ENCODE measurements around the gene EXOC3. TPM values are rescaled to one million over a fixed set of nuclear protein-coding genes. Genes with fewer than 3 reads are reported as not detected.

The EXOC3 gene
- polyA plus RNA-seq, 1 donor from 2014 or later: 27.7 TPM

DNA sequence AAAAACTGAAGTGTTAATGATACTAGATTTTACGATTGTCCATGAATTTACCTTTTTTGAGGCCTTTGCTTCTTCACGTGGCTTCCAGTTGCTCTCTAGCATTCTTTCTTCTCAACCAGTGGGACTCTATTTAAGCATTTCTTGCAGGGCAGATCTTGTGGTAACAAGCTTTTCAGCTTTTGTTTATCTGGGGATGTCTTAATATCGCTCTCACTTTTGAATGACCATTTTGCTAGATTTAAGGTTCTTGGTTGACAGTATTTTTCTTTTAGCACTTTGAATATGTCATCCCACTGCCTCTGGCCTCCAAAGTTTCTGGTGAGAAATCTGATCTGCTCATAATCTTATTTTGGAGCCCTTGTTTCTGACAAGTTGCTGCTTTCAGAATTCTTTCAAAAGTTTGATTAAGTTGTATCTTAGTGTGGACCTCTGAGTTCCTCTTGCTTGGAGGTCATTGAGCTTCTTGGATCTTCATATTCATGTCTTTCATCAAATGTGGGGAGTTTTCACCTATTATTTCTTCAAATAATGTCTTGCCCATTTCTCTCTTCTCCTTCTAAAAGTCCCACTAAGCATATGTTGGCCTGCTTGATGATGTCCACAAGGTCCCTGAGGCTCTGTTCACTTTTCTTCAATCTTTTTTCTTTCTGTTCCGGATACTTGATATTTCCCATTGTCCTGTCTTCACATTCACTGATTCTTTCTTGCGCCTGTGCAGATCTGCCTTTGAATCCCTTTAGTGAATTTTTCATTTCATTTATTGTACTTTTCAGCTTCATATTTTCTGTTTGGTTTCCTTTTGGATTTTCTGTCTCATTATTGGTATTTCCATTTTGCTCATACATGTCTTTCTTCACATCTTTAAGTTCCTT is 8.8 kb downstream of the EXOC3 start:
- Histone ChIP-seq H3K27ac (ENCODE audit: low read length) (no peak overlapping the region), H2AFZ (ENCODE audit: low read depth, low read length) (no peak overlapping the region), H3K9ac (ENCODE audit: low read length) (no peak overlapping the region), H3F3A (ENCODE audit: insufficient read depth, low read length, poor library complexity, severe bottlenecking) (no peaks in the 10 kb centered on the region), H3K27me3 (ENCODE audit: insufficient read depth, low read depth, low read length) (no peaks in the 10 kb centered on the region), H4K20me1 (ENCODE audit: insufficient read depth) (no peaks in the 10 kb centered on the region), H3K79me2 (replicated peaks; ENCODE audit: insufficient read depth, low read length) (peaks cover 5% of the 10 kb centered on the region), H3K9me3 (ENCODE audit: low read length) (peaks cover 8% of the 10 kb centered on the region), H3K4me2 (ENCODE audit: low read length) (no peak overlapping the region), H3K9me2 (ENCODE audit: insufficient read depth, low read length) (no peaks in the 10 kb centered on the region), H3K4me3 (ENCODE audit: low read length) (no peak overlapping the region), H3K36me3 (ENCODE audit: insufficient read depth, low read length) (peaks cover 31% of the 10 kb centered on the region)
- no peak for TF ChIP-seq TAF1 (IDR thresholded peaks at IDR 0.05; ENCODE audit: low read depth)
- TF ChIP-seq POLR2AphosphoS5 (IDR thresholded peaks at IDR 0.05): no peak
- no peak for TF ChIP-seq EP300 (conservative IDR thresholded peaks at IDR 0.05; ENCODE audit: poor library complexity, severe bottlenecking)

DNA sequence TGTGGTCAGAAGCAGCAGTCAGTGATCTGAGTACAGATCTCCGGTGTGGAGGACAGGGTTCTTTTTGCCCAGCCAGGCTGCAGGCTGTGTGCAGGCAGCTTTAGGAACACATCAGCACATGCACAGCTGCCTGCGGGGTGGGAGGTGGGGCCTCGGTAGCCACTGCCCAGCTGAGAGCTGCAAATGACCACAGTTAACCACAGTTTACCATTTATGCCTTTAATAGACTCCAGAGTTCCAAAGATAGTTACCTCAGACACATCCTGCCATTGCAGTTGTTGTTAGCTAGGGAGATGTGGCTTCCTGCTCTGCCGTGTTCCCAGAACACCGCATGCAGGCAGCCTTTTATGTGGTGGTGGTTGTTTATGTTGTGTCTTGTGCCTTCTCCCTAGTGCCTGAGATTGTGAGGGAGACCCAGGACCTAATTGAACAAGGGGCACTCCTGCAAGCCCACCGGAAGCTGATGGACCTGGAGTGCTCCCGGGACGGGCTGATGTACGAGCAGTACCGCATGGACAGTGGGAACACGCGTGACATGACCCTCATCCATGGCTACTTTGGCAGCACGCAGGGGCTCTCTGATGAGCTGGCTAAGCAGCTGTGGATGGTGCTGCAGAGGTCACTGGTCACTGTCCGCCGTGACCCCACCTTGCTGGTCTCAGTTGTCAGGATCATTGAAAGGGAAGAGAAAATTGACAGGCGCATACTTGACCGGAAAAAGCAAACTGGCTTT is 10.2 kb downstream of the EXOC3 start:
- H2AFZ ChIP-seq (ENCODE audit: low read depth, low read length): no peak overlapping the region
- H3K79me2 ChIP-seq (replicated peaks; ENCODE audit: insufficient read depth, low read length): peaks cover 5% of the 10 kb centered on the region
- H3K27me3 ChIP-seq (ENCODE audit: insufficient read depth, low read depth, low read length): no peaks in the 10 kb centered on the region
- no peak overlapping the region for H3K27ac ChIP-seq (ENCODE audit: low read length)
- no peaks in the 10 kb centered on the region for H4K20me1 ChIP-seq (ENCODE audit: insufficient read depth)
- peaks cover 27% of the 10 kb centered on the region for H3K36me3 ChIP-seq (ENCODE audit: insufficient read depth, low read length)
- no peak overlapping the region for H3K4me2 ChIP-seq (ENCODE audit: low read length)
- H3K4me3 ChIP-seq (ENCODE audit: low read length): no peak overlapping the region
- H3K9me2 ChIP-seq (ENCODE audit: insufficient read depth, low read length): no peaks in the 10 kb centered on the region
- H3K9me3 ChIP-seq (ENCODE audit: low read length): peaks cover 8% of the 10 kb centered on the region
- TF ChIP-seq EZH2 (IDR thresholded peaks at IDR 0.05; ENCODE audit: borderline replicate concordance, insufficient read depth, low read length, poor library complexity, severe bottlenecking) (no peak), TAF1 (IDR thresholded peaks at IDR 0.05; ENCODE audit: low read depth) (no peak), MXI1 (conservative IDR thresholded peaks at IDR 0.05; ENCODE audit: poor library complexity, severe bottlenecking) (no peak), EP300 (conservative IDR thresholded peaks at IDR 0.05; ENCODE audit: poor library complexity, severe bottlenecking) (no peak), RAD21 (conservative IDR thresholded peaks at IDR 0.05) (no peak), POLR2AphosphoS5 (IDR thresholded peaks at IDR 0.05) (no peak), SMC3 (conservative IDR thresholded peaks at IDR 0.05; ENCODE audit: poor library complexity) (no peak)
- TF ChIP-seq, protein P1, sequence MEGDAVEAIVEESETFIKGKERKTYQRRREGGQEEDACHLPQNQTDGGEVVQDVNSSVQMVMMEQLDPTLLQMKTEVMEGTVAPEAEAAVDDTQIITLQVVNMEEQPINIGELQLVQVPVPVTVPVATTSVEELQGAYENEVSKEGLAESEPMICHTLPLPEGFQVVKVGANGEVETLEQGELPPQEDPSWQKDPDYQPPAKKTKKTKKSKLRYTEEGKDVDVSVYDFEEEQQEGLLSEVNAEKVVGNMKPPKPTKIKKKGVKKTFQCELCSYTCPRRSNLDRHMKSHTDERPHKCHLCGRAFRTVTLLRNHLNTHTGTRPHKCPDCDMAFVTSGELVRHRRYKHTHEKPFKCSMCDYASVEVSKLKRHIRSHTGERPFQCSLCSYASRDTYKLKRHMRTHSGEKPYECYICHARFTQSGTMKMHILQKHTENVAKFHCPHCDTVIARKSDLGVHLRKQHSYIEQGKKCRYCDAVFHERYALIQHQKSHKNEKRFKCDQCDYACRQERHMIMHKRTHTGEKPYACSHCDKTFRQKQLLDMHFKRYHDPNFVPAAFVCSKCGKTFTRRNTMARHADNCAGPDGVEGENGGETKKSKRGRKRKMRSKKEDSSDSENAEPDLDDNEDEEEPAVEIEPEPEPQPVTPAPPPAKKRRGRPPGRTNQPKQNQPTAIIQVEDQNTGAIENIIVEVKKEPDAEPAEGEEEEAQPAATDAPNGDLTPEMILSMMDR (IDR thresholded peaks at IDR 0.05; ENCODE audit: poor library complexity, severe bottlenecking): no peak
- TF ChIP-seq, protein P2, sequence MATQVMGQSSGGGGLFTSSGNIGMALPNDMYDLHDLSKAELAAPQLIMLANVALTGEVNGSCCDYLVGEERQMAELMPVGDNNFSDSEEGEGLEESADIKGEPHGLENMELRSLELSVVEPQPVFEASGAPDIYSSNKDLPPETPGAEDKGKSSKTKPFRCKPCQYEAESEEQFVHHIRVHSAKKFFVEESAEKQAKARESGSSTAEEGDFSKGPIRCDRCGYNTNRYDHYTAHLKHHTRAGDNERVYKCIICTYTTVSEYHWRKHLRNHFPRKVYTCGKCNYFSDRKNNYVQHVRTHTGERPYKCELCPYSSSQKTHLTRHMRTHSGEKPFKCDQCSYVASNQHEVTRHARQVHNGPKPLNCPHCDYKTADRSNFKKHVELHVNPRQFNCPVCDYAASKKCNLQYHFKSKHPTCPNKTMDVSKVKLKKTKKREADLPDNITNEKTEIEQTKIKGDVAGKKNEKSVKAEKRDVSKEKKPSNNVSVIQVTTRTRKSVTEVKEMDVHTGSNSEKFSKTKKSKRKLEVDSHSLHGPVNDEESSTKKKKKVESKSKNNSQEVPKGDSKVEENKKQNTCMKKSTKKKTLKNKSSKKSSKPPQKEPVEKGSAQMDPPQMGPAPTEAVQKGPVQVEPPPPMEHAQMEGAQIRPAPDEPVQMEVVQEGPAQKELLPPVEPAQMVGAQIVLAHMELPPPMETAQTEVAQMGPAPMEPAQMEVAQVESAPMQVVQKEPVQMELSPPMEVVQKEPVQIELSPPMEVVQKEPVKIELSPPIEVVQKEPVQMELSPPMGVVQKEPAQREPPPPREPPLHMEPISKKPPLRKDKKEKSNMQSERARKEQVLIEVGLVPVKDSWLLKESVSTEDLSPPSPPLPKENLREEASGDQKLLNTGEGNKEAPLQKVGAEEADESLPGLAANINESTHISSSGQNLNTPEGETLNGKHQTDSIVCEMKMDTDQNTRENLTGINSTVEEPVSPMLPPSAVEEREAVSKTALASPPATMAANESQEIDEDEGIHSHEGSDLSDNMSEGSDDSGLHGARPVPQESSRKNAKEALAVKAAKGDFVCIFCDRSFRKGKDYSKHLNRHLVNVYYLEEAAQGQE (IDR thresholded peaks at IDR 0.05; ENCODE audit: borderline replicate concordance): no peak
- no peak overlapping the region for H3K9ac ChIP-seq (ENCODE audit: low read length)
- H3F3A ChIP-seq (ENCODE audit: insufficient read depth, low read length, poor library complexity, severe bottlenecking): no peaks in the 10 kb centered on the region

Data from neural cell (in vitro differentiated cells).